ENCODE results near the gene GRAMD2B.

The GRAMD2B gene

GRCh38 chr5:126512451-126512850 lies 89.2 kb downstream of the GRAMD2B start:
- Histone ChIP-seq H3K9ac (ENCODE audit: low read length) (no peak overlapping the region), H3K36me3 (ENCODE audit: insufficient read depth, low read length) (no peaks in the 10 kb centered on the region), H3K4me1 (ENCODE audit: insufficient read depth, low read length, severe bottlenecking) (peaks cover 7% of the 10 kb centered on the region), H3K9me3 (ENCODE audit: low read length) (no peaks in the 10 kb centered on the region), H3K27ac (ENCODE audit: low read depth, low read length, poor library complexity, severe bottlenecking) (no peak overlapping the region), H2AFZ (ENCODE audit: low read length) (no peak overlapping the region), H3K9me2 (ENCODE audit: low read depth, low read length) (no peaks in the 10 kb centered on the region), H3K4me2 (ENCODE audit: low read length) (no peak overlapping the region), H3K79me2 (ENCODE audit: insufficient read depth, low read length) (no peaks in the 10 kb centered on the region), H3K4me3 (ENCODE audit: low read depth, low read length, poor library complexity, severe bottlenecking) (no peak overlapping the region), H3K27me3 (ENCODE audit: insufficient read depth, low read length) (no peaks in the 10 kb centered on the region), H4K20me1 (ENCODE audit: insufficient read depth, low read length) (no peaks in the 10 kb centered on the region), H3F3A (ENCODE audit: insufficient read depth, low read length) (no peaks in the 10 kb centered on the region)
- TF ChIP-seq EZH2 (IDR thresholded peaks at IDR 0.05; ENCODE audit: borderline replicate concordance, low read length) = no peak
- no peak for TF ChIP-seq CTCF (IDR thresholded peaks at IDR 0.05; ENCODE audit: low read length)

GRCh38 chr5:126513302-126513701 lies 90.1 kb downstream of the GRAMD2B start:
- no peak overlapping the region for H3K4me2 ChIP-seq (ENCODE audit: low read length)

GRCh38 chr5:126513703-126514102 lies 90.5 kb downstream of the GRAMD2B start:
- TF ChIP-seq EZH2 (IDR thresholded peaks at IDR 0.05; ENCODE audit: borderline replicate concordance, low read length) = no peak
- no peak for TF ChIP-seq CTCF (IDR thresholded peaks at IDR 0.05; ENCODE audit: low read length)
- no peak overlapping the region for H3K9ac ChIP-seq (ENCODE audit: low read length)
- H4K20me1 ChIP-seq (ENCODE audit: insufficient read depth, low read length) = no peaks in the 10 kb centered on the region
- H3K36me3 ChIP-seq (ENCODE audit: insufficient read depth, low read length) = no peaks in the 10 kb centered on the region
- no peaks in the 10 kb centered on the region for H3K27me3 ChIP-seq (ENCODE audit: insufficient read depth, low read length)
- no peak overlapping the region for H2AFZ ChIP-seq (ENCODE audit: low read length)
- H3K9me3 ChIP-seq (ENCODE audit: low read length) = no peaks in the 10 kb centered on the region
- H3K27ac ChIP-seq (ENCODE audit: low read depth, low read length, poor library complexity, severe bottlenecking) = no peak overlapping the region
- no peak overlapping the region for H3K4me3 ChIP-seq (ENCODE audit: low read depth, low read length, poor library complexity, severe bottlenecking)
- no peaks in the 10 kb centered on the region for H3F3A ChIP-seq (ENCODE audit: insufficient read depth, low read length)
- H3K9me2 ChIP-seq (ENCODE audit: low read depth, low read length) = no peaks in the 10 kb centered on the region
- no peaks in the 10 kb centered on the region for H3K79me2 ChIP-seq (ENCODE audit: insufficient read depth, low read length)
- H3K4me2 ChIP-seq (ENCODE audit: low read length) = no peak overlapping the region
- H3K4me1 ChIP-seq (ENCODE audit: insufficient read depth, low read length, severe bottlenecking) = peaks cover 5% of the 10 kb centered on the region

More at GRCh38 chr5:126513302-126513701, 90.1 kb downstream of the GRAMD2B start:
- H3F3A ChIP-seq (ENCODE audit: insufficient read depth, low read length) = no peaks in the 10 kb centered on the region
- H3K36me3 ChIP-seq (ENCODE audit: insufficient read depth, low read length) = no peaks in the 10 kb centered on the region
- H3K27ac ChIP-seq (ENCODE audit: low read depth, low read length, poor library complexity, severe bottlenecking) = no peak overlapping the region
- no peak overlapping the region for H2AFZ ChIP-seq (ENCODE audit: low read length)
- no peaks in the 10 kb centered on the region for H3K9me3 ChIP-seq (ENCODE audit: low read length)
- H3K4me1 ChIP-seq (ENCODE audit: insufficient read depth, low read length, severe bottlenecking) = peaks cover 7% of the 10 kb centered on the region
- H3K9me2 ChIP-seq (ENCODE audit: low read depth, low read length) = no peaks in the 10 kb centered on the region
- no peaks in the 10 kb centered on the region for H3K79me2 ChIP-seq (ENCODE audit: insufficient read depth, low read length)
- H3K4me3 ChIP-seq (ENCODE audit: low read depth, low read length, poor library complexity, severe bottlenecking) = no peak overlapping the region
- no peaks in the 10 kb centered on the region for H3K27me3 ChIP-seq (ENCODE audit: insufficient read depth, low read length)
- no peaks in the 10 kb centered on the region for H4K20me1 ChIP-seq (ENCODE audit: insufficient read depth, low read length)
- H3K9ac ChIP-seq (ENCODE audit: low read length) = no peak overlapping the region
- TF ChIP-seq CTCF (IDR thresholded peaks at IDR 0.05; ENCODE audit: low read length) (no peak), EZH2 (IDR thresholded peaks at IDR 0.05; ENCODE audit: borderline replicate concordance, low read length) (no peak)
